HG02610 (cell line): ENCODE results near the gene FLYWCH1.
A peak's percentile ranks its signal among the peaks of the same experiment; 100 is the strongest.
"Not testable (repeated sequence)": the region's sequence is repeated elsewhere in the genome, so short reads cannot be mapped to it uniquely, and the experiment has no call there.

Experiments
- ATAC-seq: cut with Tn5 transposase; IDR thresholded peaks from one replicate; pipeline ENCODE4 v1.9.1; 2021; ENCODE audit warnings: mild to moderate bottlenecking, moderate library complexity; ENCODE audit not compliant: unreplicated experiment

The FLYWCH1 gene

GRCh38 chr16:2898831-2899563 lies 12.7 kb upstream of the FLYWCH1 start:
- ATAC-seq = no peak

- ATAC-seq = no peak
These were observed 12.1 kb upstream of the FLYWCH1 start for GRCh38 chr16:2899564-2900072.

- ATAC-seq = no peak
These were observed 11.1 kb upstream of the FLYWCH1 start for GRCh38 chr16:2900526-2901075.

- no peak for ATAC-seq
These were observed 9.2 kb upstream of the FLYWCH1 start for GRCh38 chr16:2902337-2903130.

- ATAC-seq = peak; percentile 37
These were observed 7.4 kb upstream of the FLYWCH1 start for GRCh38 chr16:2904100-2904921.

GRCh38 chr16:2904922-2905240 lies 6.8 kb upstream of the FLYWCH1 start:
- ATAC-seq = no peak

- ATAC-seq = peak; percentile 78
These were observed 6.3 kb upstream of the FLYWCH1 start for GRCh38 chr16:2905241-2905987.

GRCh38 chr16:2905988-2906387 lies 5.7 kb upstream of the FLYWCH1 start:
- no peak for ATAC-seq

GRCh38 chr16:2907084-2907753 lies 4.5 kb upstream of the FLYWCH1 start:
- ATAC-seq = not testable (repeated sequence)

GRCh38 chr16:2910441-2910969 lies 1.2 kb upstream of the FLYWCH1 start:
- ATAC-seq = no peak

- ATAC-seq = peak; percentile 3
These were observed 834 bp downstream of the FLYWCH1 start for GRCh38 chr16:2912330-2913199.

- no peak for ATAC-seq
These were observed 1.9 kb downstream of the FLYWCH1 start for GRCh38 chr16:2913603-2914002.

GRCh38 chr16:2914233-2914632 lies 2.5 kb downstream of the FLYWCH1 start:
- no peak for ATAC-seq

GRCh38 chr16:2915196-2915929 lies 3.6 kb downstream of the FLYWCH1 start:
- ATAC-seq = no peak

GRCh38 chr16:2919511-2920255 lies 8.0 kb downstream of the FLYWCH1 start:
- no peak for ATAC-seq

GRCh38 chr16:2923481-2923880 lies 11.8 kb downstream of the FLYWCH1 start:
- ATAC-seq = no peak
